AML-193 (cell line): ENCODE results near the gene C11orf54.
A peak's percentile ranks its signal among the peaks of the same experiment; 100 is the strongest.
"Not testable (repeated sequence)": the region's sequence is repeated elsewhere in the genome, so short reads cannot be mapped to it uniquely, and the experiment has no call there.

ENCODE experiments used
- DNase-seq, 2 experiments: peaks; one replicate each; lab custom pipeline; 2025; lab: John Stamatoyannopoulos, UW

C11orf54 gene

DNA sequence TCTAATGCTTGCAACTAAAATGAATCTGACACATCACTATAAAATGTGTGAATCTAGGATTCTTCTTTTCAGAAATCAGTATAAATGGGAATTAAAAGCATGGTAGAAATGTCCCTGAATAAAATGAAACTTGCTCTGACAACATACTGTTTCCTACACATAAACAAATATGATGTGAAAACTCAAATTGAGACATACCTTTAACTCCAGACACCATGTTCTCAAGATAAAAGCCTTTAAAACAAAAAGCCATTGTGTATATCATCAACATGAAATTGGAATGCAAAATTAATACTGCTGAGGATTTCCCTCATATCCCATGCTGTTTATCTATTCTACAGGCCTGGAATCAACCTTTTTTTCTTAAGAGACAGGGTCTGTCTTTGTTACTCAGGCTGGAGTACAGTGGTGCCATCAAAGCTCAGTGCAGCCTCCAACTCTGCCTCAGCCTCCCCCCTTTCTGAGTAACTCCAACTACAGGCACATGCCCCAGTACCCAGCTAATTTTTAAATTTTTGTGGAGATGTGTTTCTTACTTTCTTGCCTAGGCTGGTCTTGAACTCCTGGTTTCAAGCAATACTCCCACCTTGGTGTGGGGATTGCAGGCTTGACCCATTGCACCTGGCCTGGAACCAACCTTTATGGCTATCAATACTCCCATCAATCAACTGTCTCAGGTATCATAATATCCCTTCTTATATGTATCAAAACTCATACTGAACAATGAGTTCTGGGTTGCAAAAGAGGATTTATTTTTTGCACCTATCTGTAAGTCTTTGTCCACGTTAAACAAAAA lies 6.8 kb upstream of the C11orf54 start:
- no peak for DNase-seq

DNA sequence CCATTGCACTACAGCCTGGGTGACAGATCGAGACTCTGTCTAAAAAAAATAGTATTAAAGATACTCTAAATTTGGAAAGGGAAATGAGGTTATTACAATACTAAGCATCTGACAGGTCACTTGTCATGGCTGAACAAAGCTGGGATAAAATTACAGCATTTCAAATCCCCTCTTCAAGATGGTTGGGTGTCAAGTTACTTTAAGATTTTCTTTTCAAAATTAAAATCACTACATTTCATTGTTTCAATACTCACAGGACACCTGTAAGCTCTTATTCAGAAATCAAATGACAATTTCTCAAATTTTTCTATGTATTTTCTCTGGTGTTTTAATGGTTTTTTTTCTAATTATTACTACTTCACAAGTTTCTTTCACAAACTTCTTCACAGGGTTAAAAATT lies 5.8 kb upstream of the C11orf54 start:
- no peak for DNase-seq

DNA sequence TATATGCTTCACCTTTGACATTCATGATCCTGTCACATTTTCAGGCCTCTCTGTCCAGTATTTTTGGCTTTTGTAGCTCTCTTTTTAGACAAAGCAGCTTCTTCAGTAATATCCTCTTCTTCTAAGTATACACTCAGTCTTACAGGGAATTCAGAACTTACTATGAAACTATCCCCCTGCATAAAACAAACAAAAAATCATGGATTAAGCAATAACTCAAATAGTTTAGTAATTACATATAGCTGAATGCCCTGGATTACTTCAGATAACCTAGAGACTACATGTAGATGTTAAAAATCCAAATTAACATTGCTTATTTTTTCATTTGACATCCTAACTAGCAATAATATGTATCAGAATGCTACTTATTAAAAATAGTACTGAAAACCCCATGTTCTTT lies 5.3 kb upstream of the C11orf54 start:
- no peak for DNase-seq

DNA sequence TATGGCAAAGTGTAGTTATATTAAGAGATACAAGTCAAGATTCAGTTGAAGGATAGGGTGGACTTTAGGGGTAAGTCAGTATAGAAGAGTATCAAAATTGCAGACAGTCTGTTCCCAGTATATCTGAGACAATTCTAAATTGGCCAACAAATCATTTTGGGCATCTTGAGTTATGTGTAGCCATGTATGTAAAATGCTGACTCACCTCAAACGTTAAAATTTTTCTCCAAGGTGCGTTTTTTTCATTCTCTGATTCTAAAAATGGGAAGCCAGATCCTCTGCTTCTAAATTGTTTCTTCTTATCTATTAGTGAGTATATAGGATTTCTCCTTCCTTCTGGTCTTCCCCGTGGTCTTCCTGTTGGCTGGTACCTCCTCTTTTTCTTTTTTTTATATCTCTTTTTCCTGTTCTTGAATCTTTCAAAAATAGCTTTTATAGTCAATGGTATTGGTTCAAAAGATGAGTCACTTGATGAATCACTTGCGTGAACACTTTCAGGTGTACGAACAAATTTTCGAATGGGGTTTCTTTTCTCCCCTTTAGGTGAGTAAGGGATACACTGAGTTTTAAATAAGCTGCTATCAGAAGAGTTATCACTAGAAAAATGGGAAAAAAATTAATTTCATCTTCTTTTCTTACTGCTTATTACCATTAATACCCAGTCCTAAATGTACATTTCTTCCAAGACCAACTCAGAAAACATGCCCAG lies 3.4 kb upstream of the C11orf54 start:
- DNase-seq, result no peak

DNA sequence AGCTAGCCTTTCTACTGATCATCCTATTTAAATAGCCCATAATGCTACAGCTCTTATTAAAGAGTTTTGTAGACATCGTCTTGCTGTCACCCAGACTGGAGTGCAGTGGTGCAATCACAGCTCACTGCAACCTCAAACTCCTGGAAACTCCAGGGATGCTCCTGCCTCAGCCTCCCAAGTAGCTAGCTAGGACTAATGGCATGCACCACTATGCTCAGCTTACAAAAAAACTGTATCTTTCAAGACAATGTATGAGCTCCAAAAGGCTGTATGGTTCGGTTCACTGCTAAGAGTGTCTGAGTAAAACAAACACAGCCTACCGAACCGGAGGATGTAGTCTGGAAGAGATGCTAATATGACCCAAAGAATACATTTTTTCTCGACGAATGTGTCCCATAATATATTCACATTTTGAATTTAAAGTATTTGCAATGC lies 2.8 kb upstream of the C11orf54 start:
- DNase-seq, result no peak

DNA sequence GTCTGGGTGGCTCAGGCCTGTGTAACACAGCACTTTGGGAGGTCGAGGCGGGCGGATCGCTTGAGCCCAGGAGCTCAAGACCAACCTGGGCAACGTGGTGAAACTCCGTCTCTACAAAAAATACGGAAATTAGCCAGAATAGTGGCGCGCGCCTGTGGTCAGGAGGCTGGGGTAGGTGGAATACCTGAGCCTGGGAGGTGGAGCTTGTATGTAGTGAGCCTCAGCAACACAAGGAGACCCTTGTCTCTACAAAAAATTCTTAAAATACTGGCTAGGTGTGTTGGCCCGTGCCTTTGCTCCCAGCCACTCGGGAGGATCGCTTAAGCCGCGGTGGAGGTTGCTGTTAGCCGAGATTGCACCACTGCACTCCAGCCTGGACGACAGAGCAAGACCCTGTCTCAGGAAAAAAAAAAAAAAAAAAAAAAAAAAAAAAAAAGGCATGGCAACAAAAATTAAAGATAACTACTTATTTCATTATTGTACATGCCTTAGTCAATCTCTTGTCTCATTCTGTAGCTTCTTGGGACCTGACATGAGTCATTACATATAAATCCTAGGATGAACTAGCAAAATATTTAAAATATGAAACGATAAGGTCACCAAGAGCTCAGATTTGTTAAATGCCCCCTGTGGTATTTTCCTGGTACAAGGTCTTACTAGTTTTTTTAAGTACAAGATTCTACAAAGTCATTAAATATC lies 1.3 kb upstream of the C11orf54 start:
- no peak for DNase-seq

DNA sequence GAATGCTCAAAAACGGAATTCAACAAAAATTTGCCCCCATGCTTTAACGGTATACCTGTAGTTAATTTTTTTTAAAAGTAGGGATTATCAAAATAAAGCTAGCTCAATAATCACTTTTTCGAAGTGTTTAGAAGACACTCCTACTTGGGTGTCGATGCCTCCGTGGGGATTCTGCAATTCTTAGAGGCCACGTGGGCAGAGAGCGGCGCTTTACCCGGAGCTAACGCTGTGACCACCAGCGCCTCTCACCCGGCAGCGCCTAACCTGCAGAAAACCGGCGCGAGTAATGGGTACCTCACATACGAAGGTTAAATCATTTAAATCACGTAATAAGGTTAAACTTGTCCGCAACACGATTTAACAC lies 760 bp upstream of the C11orf54 start:
- peak; percentile 48 to 61 for DNase-seq

DNA sequence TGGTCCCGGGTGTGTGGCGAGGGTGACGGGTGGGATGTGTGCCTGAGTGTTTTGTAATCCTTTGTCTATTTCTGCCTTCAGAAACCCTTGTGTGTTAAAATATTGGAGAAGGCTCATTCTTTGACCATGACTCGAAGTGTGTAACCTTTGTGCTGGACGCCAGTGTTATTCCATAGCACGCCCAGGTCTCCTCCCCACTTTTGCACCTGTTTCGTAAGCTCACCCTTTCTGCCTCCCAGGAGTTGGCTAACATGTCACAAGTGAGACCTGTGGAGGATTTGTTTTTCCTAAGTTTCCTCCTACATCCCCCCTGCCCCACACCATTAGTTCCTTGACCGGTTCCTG lies 382 bp downstream of the C11orf54 start:
- peak; percentile 37 to 44 for DNase-seq

DNA sequence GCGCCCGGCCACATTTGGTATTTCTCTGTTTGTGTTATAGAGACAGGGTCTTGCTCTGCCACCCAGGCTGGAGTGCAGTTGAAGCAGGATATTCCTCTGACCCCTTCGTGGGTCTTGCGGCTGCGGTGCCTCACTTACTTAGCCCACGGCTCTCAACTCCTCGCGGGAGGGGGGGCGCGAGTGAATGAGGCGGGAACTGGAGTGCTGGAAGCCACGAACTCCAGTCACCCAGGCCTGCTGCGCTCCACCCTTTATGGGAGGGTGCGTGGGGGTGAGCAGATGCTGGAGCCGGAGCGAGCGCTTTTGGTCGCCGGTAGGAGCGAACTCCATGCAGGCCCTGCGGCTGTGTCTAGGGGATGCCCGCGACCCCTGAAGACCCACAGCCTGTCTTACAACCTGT lies 1.8 kb downstream of the C11orf54 start:
- no peak for DNase-seq

DNA sequence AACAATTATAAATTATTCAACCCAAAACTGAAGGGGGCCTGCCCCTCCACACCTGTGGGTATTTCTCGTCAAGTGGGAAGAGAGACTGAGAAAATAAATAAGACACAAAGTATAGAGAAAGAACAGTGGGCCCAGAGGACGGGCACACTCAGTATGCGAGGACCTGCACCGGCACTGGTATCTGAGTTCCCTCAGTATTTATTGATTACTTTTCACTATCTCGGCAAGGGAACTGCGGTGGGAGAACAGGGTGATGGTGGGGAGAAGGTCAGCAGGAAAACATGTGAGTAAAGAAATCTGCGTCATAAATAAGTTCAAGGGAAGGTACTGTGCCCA lies 3.2 kb downstream of the C11orf54 start:
- no peak for DNase-seq

DNA sequence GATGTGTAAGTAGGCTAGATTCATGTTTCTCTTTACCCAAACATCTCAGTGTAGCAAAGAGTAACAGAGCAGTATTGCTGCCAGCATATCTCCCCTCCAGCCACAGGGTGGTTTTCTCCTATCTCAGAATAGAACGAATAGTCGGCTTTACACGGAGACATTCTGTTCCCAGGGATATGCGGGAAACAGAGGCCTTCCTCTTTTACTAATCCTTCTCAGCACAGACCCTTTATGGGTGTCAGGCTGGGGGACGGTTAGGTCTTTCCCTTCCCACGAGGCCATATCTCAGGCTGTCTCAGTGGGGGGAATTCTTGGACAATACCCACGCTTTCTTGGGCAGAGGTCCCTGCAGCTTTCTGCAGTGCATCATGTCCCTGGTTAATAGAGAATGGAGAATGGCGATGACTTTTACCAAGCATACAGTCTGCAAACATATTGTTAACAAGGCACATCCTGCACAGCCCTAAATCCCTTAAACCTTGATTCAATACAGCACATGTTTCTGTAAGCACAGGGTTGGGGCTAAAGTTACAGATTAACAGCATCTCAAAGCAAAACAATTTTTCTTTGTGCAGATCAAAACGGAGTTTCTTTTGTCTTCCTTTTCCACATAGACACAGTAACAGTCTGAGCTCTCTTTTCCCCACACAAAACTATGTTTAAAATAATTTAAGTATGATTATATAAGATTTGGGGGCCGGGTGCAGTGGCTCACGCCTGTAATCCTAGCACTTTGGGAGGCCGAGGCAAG lies 3.7 kb downstream of the C11orf54 start:
- DNase-seq, result not testable (repeated sequence)

DNA sequence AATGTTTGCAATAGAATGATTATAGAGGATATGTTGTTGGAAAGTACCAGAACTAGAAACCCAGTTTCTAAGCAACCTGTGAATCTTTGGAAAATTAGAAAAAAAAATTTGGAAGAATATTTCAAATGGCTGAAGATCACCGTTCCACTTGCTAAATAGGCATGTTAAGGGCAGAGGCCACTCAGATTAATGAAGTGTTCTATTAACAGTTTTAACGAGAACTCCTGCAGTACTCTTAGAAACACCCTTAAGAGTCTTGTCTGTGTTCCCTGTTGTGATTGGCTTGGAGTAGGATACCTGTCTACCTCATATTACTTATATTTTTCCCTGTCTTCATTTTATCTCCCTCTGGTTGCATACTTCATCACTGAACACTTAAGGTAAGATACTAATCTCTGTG lies 4.6 kb downstream of the C11orf54 start:
- no peak for DNase-seq

DNA sequence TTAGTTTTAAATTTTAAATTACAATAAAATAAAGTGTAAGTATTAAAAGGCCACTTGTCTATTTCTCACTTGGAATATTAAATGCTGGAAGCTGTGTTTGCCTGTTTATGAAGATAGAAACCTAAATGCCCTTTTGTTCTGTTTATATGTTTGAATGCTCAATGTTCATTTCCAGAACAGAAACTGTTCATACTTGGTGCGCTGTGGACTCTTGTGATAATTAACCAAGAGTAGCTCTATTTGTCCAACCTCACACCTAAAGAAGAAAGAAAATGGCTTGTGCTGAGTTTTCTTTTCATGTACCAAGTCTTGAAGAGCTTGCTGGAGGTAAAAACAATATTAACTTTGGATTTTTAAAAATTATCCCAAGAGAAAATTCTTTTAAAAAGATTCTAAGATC lies 5.7 kb downstream of the C11orf54 start:
- no peak for DNase-seq

DNA sequence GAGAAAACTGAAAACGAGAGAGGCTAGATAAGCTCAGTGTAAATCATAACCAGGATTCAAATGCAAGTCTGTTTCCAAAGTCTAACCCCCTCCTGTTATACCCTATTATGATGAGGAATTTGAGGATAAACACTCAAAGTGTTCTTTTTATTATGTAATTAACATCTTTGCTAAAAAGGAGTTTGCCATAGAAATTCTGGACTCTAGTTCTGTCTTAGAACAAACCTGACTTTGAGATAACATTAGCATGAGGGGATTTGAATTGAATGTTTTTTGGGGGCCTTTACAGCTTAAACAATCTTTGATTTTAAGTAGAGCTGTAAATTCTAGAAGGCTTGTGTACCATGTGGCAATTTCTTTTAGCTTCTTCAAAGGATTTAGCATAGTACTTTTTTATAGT lies 9.5 kb downstream of the C11orf54 start:
- no peak for DNase-seq

DNA sequence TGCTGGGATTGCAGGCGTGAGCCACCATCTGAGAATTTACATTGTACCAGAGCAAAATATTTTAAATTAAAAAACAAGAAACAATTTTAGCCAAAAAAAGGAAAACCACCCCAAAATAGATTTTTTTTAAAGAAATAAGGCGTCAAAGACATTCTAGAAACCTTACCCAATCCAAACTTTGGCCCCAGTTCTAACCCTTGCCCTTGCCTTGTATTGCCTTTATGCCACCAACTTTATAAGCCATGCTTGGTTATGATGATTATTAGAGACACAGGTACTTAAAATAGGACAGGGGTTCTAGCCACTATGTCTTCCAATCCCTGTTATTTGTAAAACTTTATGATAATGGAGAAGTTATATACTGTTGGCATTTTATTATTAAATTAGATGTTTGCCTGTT lies 11.8 kb downstream of the C11orf54 start:
- DNase-seq, result no peak

DNA sequence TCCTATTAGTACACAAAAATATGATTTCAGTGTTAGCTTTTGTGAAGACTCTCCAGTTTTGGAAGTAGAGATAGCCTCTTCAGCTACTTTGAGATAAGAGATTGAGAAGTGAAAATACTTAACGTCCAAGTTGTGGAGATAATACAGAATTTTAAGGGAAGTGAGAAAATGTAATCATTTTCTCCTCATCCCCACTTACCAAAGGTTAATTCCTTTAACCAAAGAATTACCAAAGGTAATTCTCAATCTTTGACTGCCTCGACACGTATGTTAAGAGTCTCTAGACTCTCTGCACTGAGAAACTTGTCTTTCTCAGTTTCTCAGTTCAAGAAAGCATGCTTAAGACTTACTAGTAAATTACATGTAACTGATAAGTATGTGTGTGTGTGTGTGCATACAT lies 15.3 kb downstream of the C11orf54 start:
- no peak for DNase-seq

DNA sequence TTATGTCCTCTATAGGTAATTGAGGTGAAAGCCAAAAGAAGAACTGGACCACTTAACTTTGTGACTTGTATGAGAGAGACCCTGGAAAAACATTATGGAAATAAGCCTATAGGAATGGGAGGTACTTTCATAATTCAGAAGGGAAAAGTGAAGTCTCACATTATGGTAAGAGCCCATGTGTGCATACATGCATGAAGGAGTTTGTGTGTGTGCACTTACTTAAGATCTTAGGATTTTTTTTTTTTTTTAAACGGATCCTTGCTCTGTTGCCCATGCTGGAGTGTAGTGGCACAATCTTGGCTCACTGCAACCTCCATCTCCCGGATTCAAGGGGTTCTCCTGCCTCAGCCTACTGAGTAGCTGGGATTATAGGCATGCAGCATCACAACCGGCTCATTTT lies 15.8 kb downstream of the C11orf54 start:
- DNase-seq, result no peak

DNA sequence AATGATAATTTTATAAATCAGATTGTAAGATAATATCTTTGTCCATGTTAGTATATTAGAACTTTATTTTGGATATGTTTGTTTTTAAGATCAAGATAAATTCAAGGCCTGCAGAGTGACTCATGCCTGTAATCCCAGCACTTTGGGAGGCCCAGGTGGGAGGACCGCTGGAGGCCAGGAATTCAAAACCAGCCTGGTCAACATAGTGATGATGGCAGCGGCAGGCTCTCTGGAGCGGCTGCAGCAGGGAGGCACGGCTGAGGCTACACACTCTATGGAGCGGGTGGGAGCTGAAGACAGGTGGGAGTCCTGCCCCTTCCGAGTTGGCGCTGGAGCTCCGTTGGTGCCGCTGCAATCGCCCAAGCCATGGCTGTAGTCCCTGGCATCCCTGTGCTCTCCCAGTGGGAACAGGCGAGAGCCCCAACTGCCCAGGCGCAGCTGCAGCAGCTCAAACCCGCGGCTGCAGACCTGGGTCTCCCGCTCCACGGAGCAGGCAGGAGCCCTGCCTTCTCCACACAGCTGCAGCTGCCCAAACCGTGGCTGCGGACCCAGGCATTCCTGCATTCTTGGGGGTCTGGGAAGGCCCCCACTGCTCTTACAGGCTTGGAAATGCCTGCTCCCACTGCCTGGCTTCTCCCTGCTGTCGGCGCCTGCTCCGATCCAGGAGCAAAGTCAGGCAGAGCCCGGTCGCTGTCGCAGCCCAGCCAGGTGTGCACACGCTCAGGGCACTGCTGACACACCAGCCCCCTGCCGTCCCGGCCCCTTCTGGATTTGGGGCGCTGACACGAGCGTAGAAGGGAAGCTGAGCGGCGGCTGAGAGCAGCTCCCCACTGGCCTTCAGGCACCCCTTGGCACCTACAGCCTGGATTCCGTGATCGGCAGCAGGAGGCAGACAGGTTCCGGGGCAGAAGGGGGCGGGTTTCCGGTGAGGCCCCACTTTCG lies 16.7 kb downstream of the C11orf54 start:
- DNase-seq, result no peak

DNA sequence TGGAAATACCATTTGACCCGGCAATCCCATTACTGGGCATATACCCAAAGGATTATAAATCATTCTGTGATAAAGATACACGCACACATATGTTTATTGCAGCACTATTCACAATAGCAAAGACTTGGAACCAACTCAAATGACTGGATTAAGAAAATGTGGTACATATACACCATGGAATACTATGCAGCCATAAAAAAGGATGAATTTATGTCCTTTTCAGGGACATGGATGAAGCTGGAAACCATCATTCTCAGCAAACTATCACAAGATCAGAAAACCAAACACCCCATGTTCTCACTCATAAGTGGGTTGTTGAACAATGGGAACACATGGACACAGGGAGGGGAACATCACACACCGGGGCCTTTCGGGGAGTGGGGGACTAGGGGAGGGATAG lies 17.7 kb downstream of the C11orf54 start:
- not testable (repeated sequence) for DNase-seq

DNA sequence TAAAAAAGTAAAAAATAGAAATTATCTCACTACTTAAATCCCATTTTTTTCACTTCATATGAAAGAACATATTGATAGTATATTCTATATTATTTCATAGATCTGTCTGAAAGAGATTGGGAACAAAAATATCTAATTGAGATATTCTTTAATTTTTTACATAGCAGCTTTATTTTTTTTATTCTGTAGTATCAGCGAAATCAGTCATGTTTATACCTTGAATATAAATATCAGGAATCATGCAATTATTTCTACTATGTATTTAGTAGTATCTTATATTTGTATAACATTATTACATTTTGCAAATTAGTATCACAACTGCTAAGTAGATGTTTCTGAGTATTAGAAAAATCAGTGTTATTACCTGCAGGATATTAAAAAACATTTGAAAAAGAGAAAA lies 20.4 kb downstream of the C11orf54 start:
- no peak for DNase-seq

DNA sequence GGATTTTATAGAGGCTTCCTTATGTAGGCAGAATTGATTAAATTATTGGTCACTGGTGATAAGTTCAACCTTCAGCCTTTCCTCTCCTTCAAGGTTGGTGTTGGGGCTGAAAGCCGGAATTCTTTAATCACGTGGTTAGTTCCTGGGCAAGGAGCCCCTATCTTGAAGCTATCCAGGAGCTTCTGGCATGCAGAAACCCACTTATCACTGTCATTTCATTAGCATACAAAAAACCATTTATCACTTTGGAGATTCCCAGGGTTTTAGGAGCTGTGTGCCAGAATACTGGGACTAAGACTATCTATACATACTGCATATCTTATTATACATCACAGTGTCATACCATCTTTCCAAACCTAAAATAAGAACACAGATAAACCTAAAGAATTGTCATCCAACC lies 24.1 kb downstream of the C11orf54 start:
- no peak for DNase-seq

DNA sequence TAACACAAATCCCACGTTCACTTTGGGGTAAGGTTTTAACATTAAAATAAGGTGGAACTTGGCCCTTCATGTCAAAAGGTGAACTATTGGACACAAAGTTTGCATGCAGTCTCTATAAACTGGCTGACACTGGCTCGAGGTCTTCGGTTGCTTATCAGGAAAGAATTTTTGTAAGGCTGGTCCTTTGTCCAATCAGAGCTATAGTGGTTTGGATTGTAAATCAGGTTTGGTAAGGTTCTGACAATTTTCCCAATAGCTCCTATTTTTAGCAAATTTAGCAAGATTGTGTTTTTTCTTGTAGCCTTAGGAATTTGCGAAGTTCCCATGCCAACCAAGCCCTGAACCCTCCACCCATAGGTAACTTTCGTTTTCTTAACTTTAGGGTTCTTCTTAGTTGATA lies 25.0 kb downstream of the C11orf54 start:
- DNase-seq, result no peak
